C1 segment of cervical spinal cord (tissue), 14 donors: ENCODE measurements around the gene PDGFA.

ENCODE experiments used
- DNase-seq, 14 donors: peaks; one replicate each; lab custom pipeline; 2025; lab: John Stamatoyannopoulos, UW

The PDGFA gene

GRCh38 chr7:474605-475424 lies 44.8 kb downstream of the PDGFA start:
- DNase-seq = no peak

GRCh38 chr7:473870-474604 lies 45.6 kb downstream of the PDGFA start:
- DNase-seq = no peak

- no peak for DNase-seq
These were observed 46.4 kb downstream of the PDGFA start for GRCh38 chr7:473211-473734.

DNA sequence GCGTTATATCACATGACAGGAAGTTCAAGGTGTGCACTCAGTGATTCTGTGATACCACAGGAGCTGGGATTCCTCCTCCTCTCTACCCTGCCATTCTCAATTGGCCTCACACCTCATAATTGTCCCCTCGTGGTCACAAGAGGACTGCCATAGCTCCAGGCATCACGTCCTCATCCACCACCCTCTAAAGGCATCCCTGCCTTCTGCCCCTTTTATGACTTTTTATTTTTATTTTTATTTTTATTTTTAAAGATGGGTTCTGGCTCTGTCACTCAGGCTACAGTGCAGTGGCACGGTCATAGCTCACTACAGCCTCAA lies 47.0 kb downstream of the PDGFA start:
- DNase-seq = no peak

GRCh38 chr7:471866-472639 lies 47.6 kb downstream of the PDGFA start:
- DNase-seq = peak in 3 of 14 donors; percentile 11 to 43 (median 16)

DNA sequence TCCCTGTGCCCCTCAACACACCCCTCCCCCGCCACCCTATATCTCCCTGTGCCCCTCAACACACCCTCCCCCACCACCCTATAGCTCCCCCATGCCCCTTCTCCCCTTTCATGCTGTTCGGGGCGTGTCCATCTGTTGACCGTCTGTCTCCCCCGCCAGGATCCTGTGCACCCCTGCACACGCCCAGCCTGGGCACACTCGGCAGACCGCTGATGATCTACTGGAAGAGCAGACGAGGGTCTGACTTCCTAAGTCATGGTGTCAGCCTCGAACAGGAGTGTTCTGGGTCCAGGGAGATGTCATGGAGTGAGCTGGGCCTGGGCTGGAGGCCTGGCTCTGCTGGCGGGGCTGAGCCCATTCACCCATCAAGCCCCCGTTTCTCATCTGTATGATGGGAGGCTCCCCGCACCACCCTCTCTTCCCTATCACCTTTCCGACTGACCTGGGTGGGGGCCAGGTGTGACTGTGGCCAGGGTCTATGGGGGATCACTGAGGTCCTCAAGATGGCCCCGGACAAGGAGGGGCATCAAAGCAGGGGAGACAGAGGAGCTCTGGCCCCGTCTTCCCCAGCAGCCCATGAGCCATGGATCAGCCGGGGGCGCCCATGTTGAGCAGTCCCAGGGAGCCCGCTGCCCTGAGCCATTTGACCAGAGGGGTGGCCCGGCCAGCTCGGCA lies 48.3 kb downstream of the PDGFA start:
- no peak for DNase-seq

GRCh38 chr7:469563-469961 lies 50.1 kb downstream of the PDGFA start:
- DNase-seq = no peak

GRCh38 chr7:468681-469562 lies 50.7 kb downstream of the PDGFA start:
- peak in 2 of 14 donors; percentile 15 to 21 for DNase-seq

GRCh38 chr7:467856-468545 lies 51.6 kb downstream of the PDGFA start:
- DNase-seq = no peak

- no peak for DNase-seq
These were observed 52.2 kb downstream of the PDGFA start for GRCh38 chr7:467393-467828.

DNA sequence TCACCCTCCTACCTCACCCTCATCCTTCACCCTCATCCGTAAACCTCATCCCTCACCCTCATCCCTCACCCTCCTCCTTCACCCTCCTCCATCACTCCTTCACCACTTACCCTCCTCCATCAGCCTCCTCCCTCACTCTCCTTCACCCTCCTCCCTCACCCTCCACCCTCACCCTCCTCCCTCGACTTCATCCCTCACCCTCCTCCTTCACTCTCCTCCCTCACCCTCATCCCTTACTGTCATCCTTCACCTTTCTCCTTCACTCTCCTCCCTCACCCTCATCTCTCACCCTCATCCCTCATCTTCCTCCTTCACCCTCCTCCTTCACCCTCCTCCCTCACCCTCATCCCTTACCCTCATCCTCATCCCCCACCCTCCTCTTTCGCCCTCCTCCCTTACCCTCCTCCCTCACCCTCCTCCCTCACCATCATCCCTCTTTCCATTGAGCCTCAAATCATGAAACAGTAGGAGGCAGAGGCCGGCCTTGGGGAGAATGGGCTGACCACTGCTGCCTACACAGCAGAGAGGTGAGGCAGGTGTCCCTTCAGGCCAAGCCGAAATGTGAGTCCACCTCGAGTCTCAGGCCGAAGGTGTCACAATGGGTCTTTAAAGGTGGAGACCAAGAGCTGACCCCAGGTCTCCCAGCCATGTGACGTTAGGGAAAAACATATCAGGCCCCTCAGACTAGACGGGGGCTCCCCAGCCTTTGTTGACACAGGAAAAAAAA lies 53.0 kb downstream of the PDGFA start:
- DNase-seq = no peak

DNA sequence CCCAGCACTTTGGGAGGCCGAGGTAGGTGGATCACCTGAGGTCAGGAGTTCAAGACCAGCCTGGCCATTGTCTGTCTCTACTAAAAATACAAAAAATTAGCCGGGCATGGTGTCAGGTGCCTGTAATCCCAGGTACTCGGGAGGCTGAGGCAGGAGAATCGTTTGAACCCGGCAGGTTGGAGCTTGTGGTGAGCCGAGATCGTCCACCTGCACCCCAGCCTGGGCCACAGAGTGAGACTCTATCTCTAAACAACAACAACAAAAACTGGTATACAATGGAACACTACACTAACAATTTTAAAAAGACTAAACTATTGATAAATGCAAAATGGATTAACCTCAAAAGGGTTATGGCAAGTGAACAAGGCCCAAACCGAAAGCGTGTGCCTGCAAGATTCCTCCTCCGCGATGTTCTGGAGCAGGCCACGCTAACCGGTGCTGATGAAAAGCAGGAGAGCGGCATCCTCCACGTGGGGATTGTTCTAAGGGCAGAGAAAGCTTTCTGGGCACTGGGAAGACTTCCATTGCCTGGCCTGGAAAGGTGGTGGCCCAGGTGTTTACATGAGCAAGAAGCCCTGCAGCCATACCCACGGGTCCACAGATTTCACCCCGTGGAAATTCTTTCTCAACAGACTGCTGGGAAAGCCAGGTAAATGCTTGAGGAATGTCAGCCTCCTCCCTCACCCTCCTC lies 53.8 kb downstream of the PDGFA start:
- DNase-seq = no peak

DNA sequence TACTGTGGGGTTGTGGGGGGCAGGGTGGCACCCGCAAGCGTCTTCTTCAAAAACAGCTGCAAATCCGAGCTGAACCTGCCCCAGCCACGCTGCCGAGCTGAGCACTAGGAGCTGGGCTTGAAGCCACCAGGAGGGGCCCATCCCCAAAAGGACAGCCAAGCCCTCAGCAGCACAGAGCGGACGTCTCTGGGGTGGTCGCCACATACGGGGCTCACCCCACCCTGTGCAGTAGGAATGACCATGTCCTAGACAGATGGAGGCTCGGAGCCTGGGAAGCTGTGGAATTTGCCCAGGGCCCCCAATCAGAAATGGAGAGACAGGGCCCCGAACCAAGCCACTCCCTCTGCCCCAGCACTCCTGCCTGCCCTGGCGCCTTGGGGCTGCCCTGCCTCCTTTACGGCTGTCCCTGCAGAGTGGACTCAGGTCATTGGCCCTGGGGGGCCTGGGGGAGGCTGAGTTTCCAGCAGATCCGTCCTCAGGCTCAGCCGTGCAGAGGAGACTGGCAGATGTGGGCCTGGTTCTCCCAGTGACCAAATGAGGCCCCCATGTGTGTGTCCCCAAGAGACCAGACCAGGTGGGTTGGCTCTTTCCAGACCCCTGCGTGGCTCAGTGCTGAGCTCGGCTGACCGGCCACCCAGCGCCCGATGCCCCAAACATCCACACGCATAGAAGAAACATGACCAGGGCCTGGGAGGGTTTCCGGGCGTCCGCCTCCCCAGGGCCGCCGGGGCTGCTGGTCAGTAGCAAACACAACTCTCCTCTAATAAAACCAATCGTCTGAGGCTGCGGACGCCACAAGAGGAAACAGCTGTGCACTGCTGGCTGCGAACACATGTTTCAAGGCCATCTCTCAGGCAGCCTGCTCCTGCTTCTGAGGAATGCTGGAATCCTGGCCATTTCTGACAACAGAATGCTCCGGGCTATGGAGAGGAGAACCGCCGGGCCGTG lies 54.9 kb downstream of the PDGFA start:
- no peak for DNase-seq

DNA sequence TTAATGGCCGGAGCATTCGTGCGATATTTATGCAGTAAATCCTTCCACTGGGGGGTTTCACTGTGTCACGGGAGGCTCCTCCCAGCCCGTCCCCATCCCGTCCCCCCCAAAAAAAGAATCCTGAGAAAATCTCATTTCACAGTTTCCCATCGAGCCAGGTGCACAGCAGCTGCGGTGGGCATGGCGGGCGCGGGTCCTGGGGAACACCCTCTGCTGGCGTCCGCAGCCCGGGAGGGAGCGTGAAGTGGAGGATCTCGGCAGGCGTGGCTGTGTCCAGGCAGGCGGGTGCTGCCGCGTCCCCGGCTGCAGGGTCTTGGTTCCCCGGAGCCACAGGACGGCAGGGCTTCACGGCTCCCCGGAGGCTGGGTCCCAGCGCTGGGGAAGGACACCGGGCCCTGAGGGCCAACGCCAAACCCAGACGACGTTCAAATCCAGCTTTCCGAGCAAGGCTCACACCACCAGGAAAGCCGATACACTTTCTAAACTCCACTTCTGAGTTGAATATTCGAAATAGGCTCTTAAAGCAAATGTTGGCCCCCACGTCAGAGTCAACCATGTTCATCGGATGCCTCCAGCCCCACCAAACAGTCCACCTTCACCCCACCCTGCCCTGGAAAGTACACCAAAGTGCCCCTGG lies 55.7 kb downstream of the PDGFA start:
- no peak for DNase-seq

DNA sequence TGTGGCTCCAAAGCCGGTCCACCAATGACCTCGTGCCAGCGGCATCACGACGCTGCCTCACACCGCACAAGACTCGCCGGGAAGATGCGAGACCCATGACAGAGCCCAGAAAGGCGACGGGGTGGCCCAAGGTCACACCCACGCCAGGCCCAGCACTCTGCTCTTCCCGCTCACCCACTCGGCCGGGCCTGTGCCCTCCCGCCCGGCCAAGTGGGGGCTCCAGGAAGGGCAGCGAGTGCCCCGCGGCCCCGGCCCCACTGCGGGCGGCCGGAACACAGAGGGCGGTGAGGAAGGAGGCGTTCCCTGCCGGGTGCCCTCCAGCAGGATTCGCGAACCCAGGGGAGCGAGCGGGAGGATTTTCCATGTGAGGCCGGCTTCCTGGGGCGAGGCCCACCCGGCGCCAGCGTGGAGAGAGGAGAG lies 56.3 kb downstream of the PDGFA start:
- DNase-seq = no peak

- DNase-seq = no peak
These were observed 57.2 kb downstream of the PDGFA start for GRCh38 chr7:462173-463103.
